CD4-positive, alpha-beta T cell (primary cell): ENCODE data around the gene ABCA6. TPM values are rescaled to one million over a fixed set of nuclear protein-coding genes. Genes with fewer than 3 reads are reported as not detected.

Source experiments
- ATAC-seq: fragments of 200-7000 bp; cut with Tn5 transposase; one replicate; pipeline ENCODE4 v1.10.0; 2022; ENCODE audit warnings: mild to moderate bottlenecking; ENCODE audit not compliant: poor library complexity
- CTCF ChIA-PET: fragments of 350-600 bp; sonication (Branson Sonifier 250); formaldehyde crosslinking; loops from one replicate; lab custom pipeline; 2021; ENCODE audit warnings: antibody characterized with exemption, inconsistent platforms; lab: Charles Lee
- POLR2A ChIA-PET: fragments of 350-600 bp; sonication (Branson Sonifier 250); formaldehyde crosslinking; loops from one replicate; lab custom pipeline; 2021; ENCODE audit warnings: antibody characterized with exemption, inconsistent platforms; lab: Charles Lee
- DNase-seq, 14 experiments: peaks; one replicate each; pipeline ENCODE4 v3.0.0-alpha.2; 2013 to 2020; ENCODE audit warnings: mixed read lengths in 2 of 14
- H3K27ac ChIP-seq, 2 donors: one replicate each; pipeline versions ENCODE4 v1.5.1 to v1.7.0; 2013; ENCODE audit warnings: low read length in 2 of 2, low read depth in 1 of 2, mild to moderate bottlenecking in 1 of 2
- H3K27me3 ChIP-seq, 2 experiments: 1 replicate in 1 of 2; 2 replicates in 1 of 2; pipeline versions ENCODE4 v1.6.1 to v1.7.0; 2013; ENCODE audit warnings: low read length in 2 of 2, control low read depth in 1 of 2, mild to moderate bottlenecking in 1 of 2, moderate library complexity in 1 of 2; ENCODE audit not compliant: insufficient read depth in 2 of 2, control insufficient read depth in 1 of 2
- H3K36me3 ChIP-seq: one replicate; pipeline ENCODE4 v1.6.1; 2013; ENCODE audit warnings: low read length, control low read depth; ENCODE audit not compliant: insufficient read depth
- H3K4me1 ChIP-seq: one replicate; pipeline ENCODE4 v1.6.1; 2013; ENCODE audit warnings: low read length, control low read depth; ENCODE audit not compliant: insufficient read depth
- H3K4me3 ChIP-seq: one replicate; pipeline ENCODE4 v1.5.1; 2013; ENCODE audit warnings: mild to moderate bottlenecking, low read length, moderate library complexity
- H3K9me3 ChIP-seq, 2 experiments: 1 replicate in 1 of 2; 2 replicates in 1 of 2; pipeline versions ENCODE4 v1.6.1 to v1.7.0; 2013; ENCODE audit warnings: low read length in 2 of 2, mild to moderate bottlenecking in 2 of 2, control low read depth in 1 of 2, moderate library complexity in 1 of 2; ENCODE audit not compliant: control insufficient read depth in 1 of 2, insufficient read depth in 1 of 2
- H3K27ac Mint-ChIP-seq: one replicate; pipeline ENCODE4 v1.8.0; 2020; ENCODE audit warnings: mixed read lengths
- H3K27me3 Mint-ChIP-seq: one replicate; pipeline ENCODE4 v1.8.0; 2021; ENCODE audit warnings: mixed read lengths
- H3K36me3 Mint-ChIP-seq: one replicate; pipeline ENCODE4 v1.8.0; 2021; ENCODE audit warnings: low read depth, mixed read lengths
- H3K4me1 Mint-ChIP-seq: one replicate; pipeline ENCODE4 v1.8.0; 2021; ENCODE audit warnings: low read depth, mixed read lengths
- H3K4me3 Mint-ChIP-seq: one replicate; pipeline ENCODE4 v1.8.0; 2020; ENCODE audit warnings: mild to moderate bottlenecking, mixed read lengths
- H3K9me3 Mint-ChIP-seq: one replicate; pipeline ENCODE4 v1.8.0; 2020; ENCODE audit warnings: mixed read lengths
- intact Hi-C, 2 experiments: fragments of 100-400 bp; cut with DNase I in 1 of 2; cut with micrococcal nuclease in 1 of 2; formaldehyde crosslinking; loops; one replicate each; pipeline versions ENCODE4 v1.15.1 to v1.9.0; 2023 to 2025; cut with DNase I, micrococcal nuclease
- total RNA-seq, 174 experiments: library from RNA in 2 of 174; stranded (reverse) in 2 of 174; gene quantifications; one replicate each; pipeline ENCODE4 v1.2.3 and lab custom pipeline; 2021 to 2026
- TF ChIP-seq, protein P1 (sequence below): fragments of 200-600 bp; IDR thresholded peaks from one replicate; pipeline ENCODE4 v1.8.0; 2022; ENCODE audit warnings: antibody characterized with exemption, mild to moderate bottlenecking

The ABCA6 gene
- total RNA-seq, 2 experiments from 2014 or later, result 0.22 to 0.25 TPM

DNA sequence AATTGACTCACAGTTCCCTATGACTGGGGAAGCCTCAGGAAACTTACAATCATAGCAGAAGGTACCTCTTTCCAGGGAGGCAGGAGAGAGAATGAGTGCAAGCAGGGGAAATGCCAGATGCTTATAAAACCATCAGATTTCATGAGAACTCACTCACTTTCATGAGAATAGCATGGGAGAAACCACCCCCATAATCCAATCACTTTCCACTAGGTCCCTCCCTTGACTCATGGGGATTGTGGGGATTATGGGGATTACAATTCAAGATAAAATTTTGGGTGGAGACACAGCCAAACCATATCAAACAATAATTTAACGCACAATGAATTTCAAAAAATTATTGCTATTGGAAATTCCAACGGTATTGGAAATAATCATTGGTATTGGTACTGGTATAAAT is 96.0 kb downstream of the ABCA6 start:
- H3K9me3 Mint-ChIP-seq, result no peaks in the 10 kb centered on the region
- H3K4me1 Mint-ChIP-seq, result peaks cover 4% of the 10 kb centered on the region
- ChIA-PET POLR2A (no interaction called here), CTCF (no interaction called here)
- H3K27ac ChIP-seq, result no peak overlapping the region
- TF ChIP-seq, protein P1, sequence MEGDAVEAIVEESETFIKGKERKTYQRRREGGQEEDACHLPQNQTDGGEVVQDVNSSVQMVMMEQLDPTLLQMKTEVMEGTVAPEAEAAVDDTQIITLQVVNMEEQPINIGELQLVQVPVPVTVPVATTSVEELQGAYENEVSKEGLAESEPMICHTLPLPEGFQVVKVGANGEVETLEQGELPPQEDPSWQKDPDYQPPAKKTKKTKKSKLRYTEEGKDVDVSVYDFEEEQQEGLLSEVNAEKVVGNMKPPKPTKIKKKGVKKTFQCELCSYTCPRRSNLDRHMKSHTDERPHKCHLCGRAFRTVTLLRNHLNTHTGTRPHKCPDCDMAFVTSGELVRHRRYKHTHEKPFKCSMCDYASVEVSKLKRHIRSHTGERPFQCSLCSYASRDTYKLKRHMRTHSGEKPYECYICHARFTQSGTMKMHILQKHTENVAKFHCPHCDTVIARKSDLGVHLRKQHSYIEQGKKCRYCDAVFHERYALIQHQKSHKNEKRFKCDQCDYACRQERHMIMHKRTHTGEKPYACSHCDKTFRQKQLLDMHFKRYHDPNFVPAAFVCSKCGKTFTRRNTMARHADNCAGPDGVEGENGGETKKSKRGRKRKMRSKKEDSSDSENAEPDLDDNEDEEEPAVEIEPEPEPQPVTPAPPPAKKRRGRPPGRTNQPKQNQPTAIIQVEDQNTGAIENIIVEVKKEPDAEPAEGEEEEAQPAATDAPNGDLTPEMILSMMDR, result no peak
- H3K27ac Mint-ChIP-seq, result no peak overlapping the region
- H3K4me1 ChIP-seq, result no peaks in the 10 kb centered on the region
- H3K36me3 Mint-ChIP-seq, result no peaks in the 10 kb centered on the region
- H3K27me3 ChIP-seq, result no peaks in the 10 kb centered on the region
- no peak for DNase-seq
- no peaks in the 10 kb centered on the region for H3K9me3 ChIP-seq
- no peaks in the 10 kb centered on the region for H3K36me3 ChIP-seq
- H3K4me3 Mint-ChIP-seq, result no peak overlapping the region
- no peak for ATAC-seq
- no peak overlapping the region for H3K4me3 ChIP-seq
- H3K27me3 Mint-ChIP-seq, result peaks cover 11% of the 10 kb centered on the region
- intact Hi-C loops, result no loop called here

DNA sequence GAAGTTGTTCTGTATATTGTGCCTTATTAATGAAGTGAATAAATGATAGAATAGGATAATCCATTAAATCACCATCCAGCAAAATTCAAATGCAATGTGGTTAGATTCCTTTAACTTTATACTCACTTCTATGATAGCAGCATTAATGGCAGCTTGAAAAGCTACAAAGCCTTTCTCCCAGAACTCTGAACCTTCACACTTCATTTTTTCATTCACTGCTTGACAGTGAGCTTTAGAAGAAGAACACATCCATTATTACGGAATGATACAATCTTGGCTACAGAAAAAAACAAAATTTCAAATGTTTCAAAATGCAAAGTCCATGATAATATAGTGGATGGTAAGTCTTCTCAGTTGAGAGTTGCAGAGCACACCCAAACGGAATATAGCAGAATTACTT is 97.3 kb downstream of the ABCA6 start:
- H3K4me1 ChIP-seq, result no peaks in the 10 kb centered on the region
- no peak for DNase-seq
- Mint-ChIP-seq H3K9me3 (no peaks in the 10 kb centered on the region), H3K4me3 (no peak overlapping the region), H3K4me1 (peaks cover 3% of the 10 kb centered on the region), H3K36me3 (no peaks in the 10 kb centered on the region), H3K27ac (no peak overlapping the region), H3K27me3 (peaks cover 6% of the 10 kb centered on the region)
- H3K27me3 ChIP-seq, result no peaks in the 10 kb centered on the region
- no peaks in the 10 kb centered on the region for H3K9me3 ChIP-seq
- no peak overlapping the region for H3K4me3 ChIP-seq
- H3K36me3 ChIP-seq, result no peaks in the 10 kb centered on the region
- no peak for ATAC-seq
- CTCF ChIA-PET, result no interaction called here
- POLR2A ChIA-PET, result no interaction called here
- H3K27ac ChIP-seq, result no peak overlapping the region
- TF ChIP-seq, protein P1, result no peak
- intact Hi-C loops, result no loop called here

DNA sequence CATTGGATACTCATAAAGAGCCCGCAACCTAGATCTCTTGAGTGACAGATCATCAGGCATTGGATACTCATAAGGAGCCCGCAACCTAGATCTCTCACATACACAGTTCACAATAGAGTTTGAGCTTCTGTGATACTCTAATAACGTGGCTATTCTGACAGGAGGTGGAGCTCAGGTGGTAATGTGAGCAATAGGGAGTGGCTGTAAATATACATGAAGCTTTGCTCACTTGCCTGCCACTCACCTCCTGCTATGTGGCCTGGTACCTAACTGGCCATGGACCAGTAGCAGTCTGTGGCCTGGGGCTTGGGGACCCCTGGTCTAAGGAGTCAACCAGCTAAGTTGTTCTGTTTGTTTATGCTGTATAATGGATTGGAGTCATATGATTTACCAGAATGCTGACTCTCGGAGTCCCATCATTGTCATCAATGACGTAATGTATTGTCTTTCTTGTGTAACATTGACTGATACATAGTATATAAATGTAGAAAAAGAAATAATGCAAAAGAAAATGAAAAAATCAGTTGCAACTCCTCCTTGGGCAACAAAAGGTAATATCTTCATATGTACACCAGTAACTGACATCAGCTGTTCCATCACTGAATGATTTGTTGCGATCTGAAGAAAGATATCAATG is 98.5 kb downstream of the ABCA6 start:
- DNase-seq (no peak), ATAC-seq (no peak)
- POLR2A ChIA-PET, result no interaction called here
- Mint-ChIP-seq H3K36me3 (no peaks in the 10 kb centered on the region), H3K4me1 (no peaks in the 10 kb centered on the region), H3K27ac (no peak overlapping the region), H3K4me3 (no peak overlapping the region), H3K9me3 (no peaks in the 10 kb centered on the region), H3K27me3 (no peaks in the 10 kb centered on the region)
- H3K36me3 ChIP-seq, result no peaks in the 10 kb centered on the region
- H3K27ac ChIP-seq, result no peak overlapping the region
- TF ChIP-seq, protein P1, result no peak
- CTCF ChIA-PET, result no interaction called here
- intact Hi-C loops, result no loop called here
- H3K9me3 ChIP-seq, result no peaks in the 10 kb centered on the region
- H3K4me1 ChIP-seq, result no peaks in the 10 kb centered on the region
- H3K4me3 ChIP-seq, result no peak overlapping the region
- H3K27me3 ChIP-seq, result no peaks in the 10 kb centered on the region
